IPS-11a (cell line): Measurements from ENCODE around the gene ERCC4.
A peak's percentile ranks its signal among the peaks of the same experiment; 100 is the strongest.
"Not testable (repeated sequence)": the region's sequence is repeated elsewhere in the genome, so short reads cannot be mapped to it uniquely, and the experiment has no call there.

ENCODE experiments used
- H3K4me3 ChIP-seq: one replicate; pipeline ENCODE4 v1.5.1; 2013; ENCODE audit warnings: low read depth, low read length, control low read depth

ERCC4 gene

DNA sequence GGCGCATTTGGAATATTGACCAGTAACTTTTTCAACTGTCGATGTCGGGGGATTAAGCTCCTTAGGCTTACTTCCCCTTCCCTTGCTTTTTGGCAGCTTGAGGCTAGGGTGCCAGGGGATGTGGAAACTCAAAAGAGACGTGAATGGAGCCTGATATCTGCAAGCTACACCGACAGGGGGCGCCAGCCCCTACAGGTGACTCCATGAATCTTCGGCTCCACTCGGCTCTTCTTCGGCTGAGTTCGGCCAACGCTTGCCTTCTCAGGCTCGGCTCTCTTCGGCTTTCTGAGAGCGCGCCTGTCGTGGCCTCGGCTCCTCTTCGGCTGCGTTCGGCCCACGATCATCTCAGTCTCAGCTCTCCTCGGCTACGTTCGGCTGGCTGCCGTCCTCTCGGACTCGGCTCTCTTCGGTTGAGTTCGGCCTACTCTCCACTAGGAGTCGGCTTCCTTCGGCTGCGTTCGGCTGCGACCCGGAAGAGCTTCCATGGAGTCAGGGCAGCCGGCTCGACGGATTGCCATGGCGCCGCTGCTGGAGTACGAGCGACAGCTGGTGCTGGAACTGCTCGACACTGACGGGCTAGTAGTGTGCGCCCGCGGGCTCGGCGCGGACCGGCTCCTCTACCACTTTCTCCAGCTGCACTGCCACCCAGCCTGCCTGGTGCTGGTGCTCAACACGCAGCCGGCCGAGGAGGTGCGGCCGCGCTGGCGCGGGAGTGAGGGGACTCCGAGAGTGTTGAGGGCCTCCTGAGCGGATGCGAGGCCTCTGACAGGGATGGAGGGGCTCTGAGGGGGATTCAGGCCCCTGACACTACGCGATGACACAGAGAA, at the start of gene ERCC4:
ERCC4 (plus strand) TSS at position 472 of the 827 bp plus-strand sequence; CDS start at position 484, 12 bp downstream.
- peak within 1 kb of the TSS; percentile 77 for H3K4me3 ChIP-seq

DNA sequence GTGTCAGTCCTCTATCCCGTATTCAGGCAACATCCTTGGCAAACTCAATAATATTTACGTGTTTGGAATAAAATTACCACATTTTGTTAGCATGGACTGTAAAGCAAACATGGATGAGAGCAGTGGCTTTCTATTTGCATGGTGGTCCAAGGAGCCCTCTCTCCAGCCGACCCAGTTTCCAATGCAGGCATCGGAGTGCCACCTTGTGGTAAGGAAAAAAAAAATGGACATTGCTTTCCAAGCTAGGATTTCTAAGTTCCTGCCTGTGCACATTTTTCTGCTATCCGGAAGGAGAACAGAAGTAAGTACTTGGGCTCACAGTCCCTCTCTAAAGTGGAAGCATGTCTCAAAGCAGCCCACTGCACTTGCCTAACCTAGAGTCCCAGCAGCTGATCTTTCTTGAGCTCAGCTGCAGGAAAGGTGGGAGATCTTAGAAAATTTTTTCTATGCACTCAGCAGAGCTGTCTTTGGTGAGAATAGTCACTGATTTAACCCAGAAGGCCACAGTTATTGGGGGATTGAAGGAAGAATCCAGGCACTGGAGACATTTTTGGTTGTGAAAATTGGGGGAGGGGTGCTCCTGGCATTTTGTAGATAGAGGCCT, 46.0 kb upstream of the ERCC4 start:
- no peak overlapping the region for H3K4me3 ChIP-seq

DNA sequence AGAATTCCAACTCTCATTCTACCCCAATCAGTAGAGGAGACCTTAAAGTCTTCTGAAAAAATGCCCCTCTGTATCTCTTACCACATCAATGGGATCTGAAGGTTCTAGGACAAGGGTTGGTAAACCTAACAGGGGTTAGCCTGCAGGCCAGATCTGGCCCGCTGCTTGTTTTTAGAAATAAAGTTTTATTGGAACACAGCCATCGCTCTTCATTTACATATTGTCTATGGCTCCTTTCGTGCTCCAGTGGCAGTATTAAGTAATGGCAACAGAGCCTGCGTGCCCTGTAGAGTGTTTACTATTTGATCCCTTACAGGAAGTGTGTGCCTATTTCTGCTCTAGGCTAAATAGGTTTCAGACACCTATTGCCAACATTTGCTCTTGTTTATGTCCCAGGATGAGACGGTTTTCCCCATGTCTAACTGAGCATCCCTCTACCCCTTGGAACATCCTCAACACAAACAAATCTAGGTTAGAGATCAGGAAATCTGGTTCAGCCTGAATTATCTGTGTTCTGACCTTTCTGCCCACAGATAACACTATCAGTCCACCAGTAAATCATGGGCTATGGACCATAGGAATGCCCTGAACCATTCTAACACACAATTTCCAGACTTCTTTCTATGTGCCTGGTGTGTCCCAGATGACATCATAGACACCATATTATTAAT, 44.2 kb upstream of the ERCC4 start:
- no peak overlapping the region for H3K4me3 ChIP-seq

DNA sequence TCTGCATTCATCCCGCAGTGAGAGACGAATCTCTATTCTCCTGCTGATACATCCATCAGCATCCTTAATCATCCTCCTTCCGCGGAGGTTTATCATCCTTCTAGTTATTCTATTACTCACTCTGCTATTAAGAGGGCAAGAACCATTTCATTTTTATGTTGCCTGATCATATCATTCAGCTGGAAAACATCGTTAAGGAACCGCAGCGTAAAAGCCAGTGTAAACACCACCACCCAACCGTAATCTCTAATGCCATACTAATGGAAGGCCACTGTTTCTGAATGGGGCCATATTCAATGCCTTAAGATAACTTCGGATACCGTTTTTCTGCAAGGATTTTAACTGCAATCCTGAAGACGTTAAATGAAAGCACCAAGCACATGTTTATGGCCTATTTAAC, 36.7 kb upstream of the ERCC4 start:
- H3K4me3 ChIP-seq = no peak overlapping the region

- no peak overlapping the region for H3K4me3 ChIP-seq
These were observed 36.1 kb upstream of the ERCC4 start for GRCh38 chr16:13883881-13884280.

DNA sequence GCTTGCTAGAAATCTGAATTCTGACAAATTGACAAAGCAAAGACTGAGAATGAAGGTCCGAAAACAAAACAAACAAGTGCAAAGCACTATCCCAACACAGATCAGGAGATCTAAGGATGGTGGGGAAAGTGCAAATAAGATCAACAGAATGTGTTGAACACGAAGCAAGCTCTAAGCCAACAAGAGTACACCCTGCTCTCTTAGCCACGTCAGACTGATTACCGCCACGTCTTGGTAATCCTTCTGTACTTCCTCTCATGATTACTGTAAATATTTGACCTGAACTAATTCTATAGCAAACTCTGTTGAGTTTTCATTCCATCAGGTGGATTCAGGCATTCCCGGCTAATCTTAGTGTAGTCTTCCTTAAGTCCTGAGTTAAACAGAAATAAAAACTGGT, 34.3 kb upstream of the ERCC4 start:
- no peak overlapping the region for H3K4me3 ChIP-seq

GRCh38 chr16:13886608-13887007, 33.3 kb upstream of the ERCC4 start:
- H3K4me3 ChIP-seq = no peak overlapping the region

DNA sequence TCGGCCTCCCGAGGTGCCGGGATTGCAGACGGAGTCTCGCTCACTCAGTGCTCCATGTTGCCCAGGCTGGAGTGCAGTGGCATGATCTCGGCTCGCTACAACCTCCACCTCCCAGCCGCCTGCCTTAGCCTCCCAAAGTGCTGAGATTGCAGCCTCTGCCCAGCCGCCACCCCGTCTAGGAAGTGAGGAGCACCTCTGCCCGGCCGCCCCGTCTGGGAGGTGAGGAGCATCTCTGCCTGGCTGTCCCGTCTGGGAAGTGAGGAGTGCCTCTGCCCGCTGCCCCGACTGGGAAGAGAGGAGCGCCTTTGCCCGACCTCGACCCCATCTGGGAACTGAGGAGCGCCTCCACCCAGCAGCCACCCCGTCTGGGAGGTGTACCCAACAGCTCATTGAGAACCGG, 30.6 kb upstream of the ERCC4 start:
- not testable (repeated sequence) for H3K4me3 ChIP-seq

DNA sequence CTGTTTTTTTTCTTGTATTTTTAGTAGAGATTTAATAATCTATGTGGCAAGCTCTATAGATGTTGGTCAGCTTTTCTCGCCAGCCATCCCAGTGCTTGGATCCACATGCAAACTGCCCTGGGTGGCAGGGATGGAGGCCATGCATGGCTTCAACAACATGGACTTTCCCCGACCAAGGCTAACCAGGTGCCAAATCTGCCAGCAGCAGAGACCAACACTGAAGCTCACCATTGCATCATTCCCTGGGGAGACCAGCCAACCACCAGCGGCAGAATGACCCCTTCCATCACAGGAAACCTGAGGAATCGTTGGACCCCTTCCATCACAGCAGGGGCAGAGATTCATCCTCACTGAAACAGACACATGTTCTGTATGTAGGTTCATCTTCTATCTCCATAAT, 27.7 kb upstream of the ERCC4 start:
- H3K4me3 ChIP-seq = no peak overlapping the region

GRCh38 chr16:13895516-13895915, 24.4 kb upstream of the ERCC4 start:
- no peak overlapping the region for H3K4me3 ChIP-seq

DNA sequence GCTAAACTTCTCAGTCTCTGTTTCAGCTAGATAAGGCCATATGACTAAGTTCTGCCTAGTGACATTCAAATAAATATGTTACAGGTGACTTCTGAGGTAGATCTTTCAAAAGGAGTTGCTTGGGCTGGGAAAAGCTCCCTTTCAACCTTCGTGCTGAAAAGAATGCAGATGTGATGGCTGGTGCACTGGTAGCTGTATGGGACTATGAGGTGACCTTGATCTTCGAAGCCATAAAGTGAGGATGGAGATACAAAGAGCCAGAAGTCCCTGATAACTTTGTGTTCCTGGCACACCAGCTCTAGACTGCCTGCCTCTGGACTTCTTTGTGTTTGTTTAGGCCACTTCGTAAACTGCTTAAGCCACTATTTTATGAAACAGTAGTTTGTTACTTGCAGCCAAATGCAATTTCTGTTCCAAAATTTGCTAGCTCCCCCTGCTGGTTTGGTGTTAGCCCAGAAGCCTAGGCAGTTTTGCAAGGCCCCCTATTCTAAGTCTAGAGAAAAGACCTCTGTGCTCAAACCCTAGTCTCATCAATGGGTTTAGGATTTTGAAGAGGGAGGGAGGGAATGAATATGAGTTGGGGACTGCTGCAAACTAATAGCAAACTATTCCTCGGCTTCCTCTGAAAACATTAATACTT, 23.3 kb upstream of the ERCC4 start:
- no peak overlapping the region for H3K4me3 ChIP-seq

GRCh38 chr16:13897806-13898205, 22.1 kb upstream of the ERCC4 start:
- H3K4me3 ChIP-seq = no peak overlapping the region

- H3K4me3 ChIP-seq = no peak overlapping the region
These were observed 21.7 kb upstream of the ERCC4 start for GRCh38 chr16:13898233-13898632.

DNA sequence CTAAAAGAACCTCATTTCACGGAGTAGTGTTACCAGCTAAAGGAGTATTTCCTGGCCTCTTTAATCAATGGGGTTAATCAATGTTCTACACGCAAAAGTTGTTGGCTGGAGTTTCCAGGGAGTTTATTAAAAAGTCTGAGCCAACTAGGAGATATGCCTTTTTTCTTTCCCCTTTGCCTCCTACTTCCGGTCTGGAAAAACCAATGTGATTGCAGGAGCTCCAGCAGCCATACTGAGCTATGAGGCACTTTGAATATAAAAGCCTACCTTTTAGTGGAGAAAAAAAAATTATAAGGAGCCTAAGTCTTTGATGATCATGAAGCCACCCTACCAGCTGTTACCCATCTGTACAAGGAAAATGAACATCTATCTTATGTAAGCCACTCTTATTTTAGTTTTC, 17.9 kb upstream of the ERCC4 start:
- no peak overlapping the region for H3K4me3 ChIP-seq

DNA sequence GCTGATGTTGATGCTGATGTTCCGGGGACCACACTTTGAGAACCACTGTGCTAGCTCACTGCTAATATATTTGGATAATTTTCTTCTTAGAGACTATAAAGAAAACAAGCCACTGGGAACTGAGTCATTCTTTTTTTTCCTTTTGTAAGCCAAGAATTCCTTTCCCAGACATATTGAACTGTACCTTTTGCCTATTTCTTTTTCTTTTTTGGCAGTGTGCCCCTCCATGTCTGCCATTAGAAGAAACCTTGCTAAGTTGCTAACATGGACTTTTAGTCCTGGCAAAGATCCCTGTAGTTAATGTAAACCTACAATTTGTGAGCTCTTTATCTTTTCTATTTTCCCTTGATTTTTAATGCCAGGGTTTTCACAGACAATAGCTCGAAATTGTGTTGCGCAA, 17.3 kb upstream of the ERCC4 start:
- H3K4me3 ChIP-seq = no peak overlapping the region

- H3K4me3 ChIP-seq = no peak overlapping the region
These were observed 15.7 kb upstream of the ERCC4 start for GRCh38 chr16:13904179-13904691.

DNA sequence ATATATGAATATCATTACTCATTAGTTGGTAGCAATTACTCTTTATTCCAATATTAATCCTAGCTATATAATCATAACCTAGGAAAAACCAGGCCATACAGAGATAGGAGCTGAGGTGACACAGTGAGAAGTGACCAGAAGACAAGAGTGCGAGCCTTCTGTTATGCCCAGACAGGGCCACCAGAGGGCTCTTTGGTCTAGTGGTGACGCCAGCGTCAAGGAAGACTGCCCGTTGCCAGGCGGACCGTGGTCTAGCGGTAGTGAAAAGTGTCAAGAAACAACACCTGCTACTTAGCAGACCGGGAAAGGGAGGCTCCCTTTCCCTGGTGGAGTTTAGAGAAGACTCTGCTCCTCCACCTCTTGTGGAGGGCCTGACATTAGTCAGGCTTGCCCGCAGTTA, 15.1 kb upstream of the ERCC4 start:
- H3K4me3 ChIP-seq = not testable (repeated sequence)

DNA sequence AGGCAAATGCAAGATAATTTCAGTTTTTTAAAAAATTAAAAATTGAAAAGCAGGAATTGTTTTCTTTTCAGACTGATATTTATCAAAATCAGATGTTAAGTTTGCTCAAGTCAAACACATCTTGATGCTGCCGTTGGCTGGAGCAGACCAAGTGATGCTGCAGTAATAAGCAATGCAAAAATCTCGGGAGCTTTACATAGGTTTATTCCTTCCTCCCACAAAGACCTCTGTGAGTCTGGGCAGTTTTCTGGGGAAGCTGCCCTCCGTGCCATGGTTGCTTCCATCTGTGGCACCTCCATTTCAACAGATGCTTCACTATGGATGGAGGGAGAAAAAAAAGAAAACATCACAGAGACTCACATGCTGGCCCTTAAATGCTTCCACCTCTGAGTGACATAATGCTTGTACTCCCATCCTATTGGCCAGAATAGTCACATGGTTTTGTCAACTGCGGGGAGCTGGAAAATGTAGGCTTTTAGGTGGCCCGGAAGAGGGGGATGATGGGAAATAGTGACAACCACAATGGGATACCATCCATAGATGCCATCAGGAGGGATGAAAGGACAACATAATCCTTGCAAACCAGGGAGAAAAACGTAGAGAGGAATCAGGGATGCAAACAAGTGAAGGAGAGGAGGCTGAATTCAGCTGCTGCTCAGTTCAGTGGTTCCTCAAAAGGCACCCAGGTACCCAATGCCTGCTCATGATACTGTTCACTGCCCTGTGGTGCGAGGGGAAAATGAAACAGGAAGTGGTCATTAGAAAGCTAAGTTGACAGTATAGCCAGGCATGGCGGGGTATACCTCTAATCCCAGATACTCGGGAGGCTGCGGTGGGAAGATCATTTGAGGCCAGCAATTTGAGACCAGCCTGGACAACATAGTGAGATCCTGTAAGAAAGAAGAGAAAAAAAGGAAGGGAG, 13.5 kb upstream of the ERCC4 start:
- no peak overlapping the region for H3K4me3 ChIP-seq

DNA sequence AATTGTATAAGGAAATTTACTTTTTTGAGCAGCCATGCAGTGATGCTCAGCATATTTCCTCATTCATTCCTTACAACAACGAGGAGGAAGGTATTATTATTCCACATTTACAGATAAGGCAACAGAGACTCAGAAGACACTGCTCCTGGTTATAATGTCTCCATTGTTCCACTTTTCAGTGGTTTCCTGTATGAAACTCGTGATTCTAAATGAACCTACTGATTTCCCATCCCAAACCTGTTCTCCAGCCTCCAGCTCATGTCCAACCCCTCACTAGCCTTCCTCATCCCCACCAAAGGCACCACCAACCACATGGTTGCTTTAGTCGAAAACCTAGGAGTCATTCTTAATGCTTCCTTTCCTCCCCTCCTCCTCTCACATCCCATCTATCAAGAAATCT, 12.5 kb upstream of the ERCC4 start:
- H3K4me3 ChIP-seq = no peak overlapping the region

GRCh38 chr16:13909069-13909468, 10.9 kb upstream of the ERCC4 start:
- no peak overlapping the region for H3K4me3 ChIP-seq
